Activated gamma-delta T cell (primary cell): Measurements from ENCODE around the gene COL19A1.

Source experiments
- DNase-seq: peaks from one replicate; lab custom pipeline; 2025; lab: John Stamatoyannopoulos, UW

COL19A1 gene

GRCh38 chr6:70124882-70125545, 258.7 kb downstream of the COL19A1 start:
- no peak for DNase-seq

GRCh38 chr6:70125602-70126001, 259.2 kb downstream of the COL19A1 start:
- no peak for DNase-seq

GRCh38 chr6:70129341-70129740, 263.0 kb downstream of the COL19A1 start:
- no peak for DNase-seq

GRCh38 chr6:70130865-70131264, 264.5 kb downstream of the COL19A1 start:
- no peak for DNase-seq

GRCh38 chr6:70131528-70131927, 265.2 kb downstream of the COL19A1 start:
- DNase-seq, result no peak

- DNase-seq, result no peak
Measured at GRCh38 chr6:70133246-70133645, 266.9 kb downstream of the COL19A1 start.

- DNase-seq, result no peak
Measured at GRCh38 chr6:70134542-70134941, 268.2 kb downstream of the COL19A1 start.

GRCh38 chr6:70135219-70136160, 269.1 kb downstream of the COL19A1 start:
- no peak for DNase-seq

- DNase-seq, result no peak
Measured at GRCh38 chr6:70136996-70137395, 270.6 kb downstream of the COL19A1 start.

GRCh38 chr6:70140496-70140895, 274.1 kb downstream of the COL19A1 start:
- DNase-seq, result no peak

GRCh38 chr6:70142034-70142433, 275.7 kb downstream of the COL19A1 start:
- DNase-seq, result no peak

GRCh38 chr6:70145178-70145577, 278.8 kb downstream of the COL19A1 start:
- no peak for DNase-seq

- DNase-seq, result no peak
Measured at GRCh38 chr6:70149209-70149788, 282.9 kb downstream of the COL19A1 start.

- DNase-seq, result no peak
Measured at GRCh38 chr6:70150521-70150920, 284.2 kb downstream of the COL19A1 start.

GRCh38 chr6:70151616-70152015, 285.3 kb downstream of the COL19A1 start:
- no peak for DNase-seq

GRCh38 chr6:70152786-70153185, 286.4 kb downstream of the COL19A1 start:
- no peak for DNase-seq

- no peak for DNase-seq
Measured at GRCh38 chr6:70157086-70157485, 290.7 kb downstream of the COL19A1 start.

GRCh38 chr6:70160276-70160675, 293.9 kb downstream of the COL19A1 start:
- DNase-seq, result no peak

GRCh38 chr6:70162972-70163371, 296.6 kb downstream of the COL19A1 start:
- DNase-seq, result no peak

GRCh38 chr6:70163795-70164194, 297.4 kb downstream of the COL19A1 start:
- DNase-seq, result no peak

GRCh38 chr6:70164556-70164955, 298.2 kb downstream of the COL19A1 start:
- no peak for DNase-seq

GRCh38 chr6:70166088-70166958, 300.0 kb downstream of the COL19A1 start:
- no peak for DNase-seq
